Measurements from ENCODE around the gene RPS6KB2.
A peak's percentile ranks its signal among the peaks of the same experiment; 100 is the strongest.
"Not testable (repeated sequence)": the region's sequence is repeated elsewhere in the genome, so short reads cannot be mapped to it uniquely, and the experiment has no call there.

The RPS6KB2 gene

DNA sequence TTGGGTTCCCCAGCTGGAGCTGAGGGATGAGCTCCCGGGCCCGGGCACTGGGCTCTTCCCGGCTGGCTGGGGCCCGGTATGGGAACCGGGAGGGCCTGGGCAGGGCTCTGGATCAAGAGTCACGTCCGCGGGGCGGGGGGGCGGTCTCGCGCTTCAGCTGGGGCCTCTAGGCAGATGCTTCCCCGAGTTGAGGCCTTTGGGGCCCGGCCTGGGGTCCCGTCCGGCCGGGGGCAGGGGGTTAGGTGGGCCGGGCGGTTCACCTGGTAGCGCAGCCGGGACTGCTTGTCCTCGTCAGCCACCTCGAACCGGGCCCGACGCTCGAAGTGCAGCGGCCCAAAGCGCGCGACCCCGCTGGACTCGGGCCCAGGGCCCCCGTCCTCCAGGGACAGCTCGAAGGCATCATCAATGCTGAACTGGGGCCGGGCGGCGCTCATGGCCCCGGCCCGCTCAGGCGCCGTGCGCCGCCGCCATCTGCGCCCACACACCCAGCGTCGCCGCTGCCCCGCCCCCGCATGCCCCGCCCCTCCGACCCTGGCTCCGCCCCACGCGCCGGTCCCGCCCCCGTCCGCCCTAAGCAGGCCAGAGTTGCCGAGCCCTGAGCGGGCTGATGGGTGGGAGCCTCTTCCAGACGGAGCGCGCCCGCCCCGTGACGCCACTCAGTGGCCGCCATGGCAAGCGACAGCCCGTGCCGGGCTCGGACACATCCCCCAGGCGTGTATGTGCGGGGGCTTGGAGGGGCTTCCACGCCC lies 40.6 kb downstream of the RPS6KB2 start, which contains the start of gene TMEM134:
Gene TMEM134, minus strand, starts transcription at position 493 of the 749 bp plus-strand sequence. Its CDS starts 59 bp downstream, at position 434.
- peak; percentile 68 for DNase-seq

DNA sequence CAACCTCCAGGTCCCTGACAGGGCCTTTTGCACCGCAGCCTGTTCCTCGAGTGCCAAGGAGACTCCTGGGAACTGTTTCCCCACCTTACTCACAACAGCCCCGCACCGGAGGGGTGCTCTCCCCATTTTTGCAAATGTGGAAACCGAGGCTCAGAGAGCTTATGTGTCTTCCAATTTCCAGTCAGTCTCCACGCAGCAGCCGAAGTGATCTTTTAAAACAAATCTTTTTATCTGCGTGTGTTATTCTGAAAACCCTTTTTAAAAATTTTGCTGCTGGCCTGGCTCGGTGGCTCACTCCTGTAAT lies 41.2 kb downstream of the RPS6KB2 start:
- DNase-seq = no peak

DNA sequence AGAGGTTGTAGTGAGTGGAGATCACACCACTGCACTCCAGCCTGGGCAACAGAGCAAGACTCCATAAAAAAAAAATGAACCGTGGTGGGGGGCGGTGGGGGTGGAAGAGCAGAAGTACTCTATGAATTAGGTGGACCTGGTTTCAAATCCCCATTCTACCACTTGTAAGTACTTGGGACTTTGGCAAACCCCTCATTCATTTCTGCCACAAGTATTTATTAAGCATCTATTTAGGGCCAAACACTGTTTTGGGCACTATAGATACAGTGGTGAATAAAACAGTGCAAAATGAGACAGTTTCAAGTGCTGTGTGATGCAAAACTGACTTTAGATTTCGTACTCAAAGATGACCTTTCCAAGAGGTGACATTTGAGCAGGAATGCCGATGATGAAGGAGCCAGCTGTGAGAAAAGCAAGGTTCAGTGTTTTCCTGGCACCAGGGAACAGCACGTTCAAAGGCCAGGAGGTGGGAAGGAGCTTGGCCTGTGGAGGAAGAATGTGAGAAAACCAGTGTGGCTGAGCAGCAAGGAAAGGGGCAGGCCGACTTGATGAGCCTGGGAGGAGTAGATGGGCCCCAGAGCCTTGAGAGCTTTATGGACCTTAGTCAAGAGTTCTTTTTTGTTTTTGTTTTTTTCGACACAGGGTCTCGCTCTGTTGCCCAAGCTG lies 42.2 kb downstream of the RPS6KB2 start:
- DNase-seq = no peak

DNA sequence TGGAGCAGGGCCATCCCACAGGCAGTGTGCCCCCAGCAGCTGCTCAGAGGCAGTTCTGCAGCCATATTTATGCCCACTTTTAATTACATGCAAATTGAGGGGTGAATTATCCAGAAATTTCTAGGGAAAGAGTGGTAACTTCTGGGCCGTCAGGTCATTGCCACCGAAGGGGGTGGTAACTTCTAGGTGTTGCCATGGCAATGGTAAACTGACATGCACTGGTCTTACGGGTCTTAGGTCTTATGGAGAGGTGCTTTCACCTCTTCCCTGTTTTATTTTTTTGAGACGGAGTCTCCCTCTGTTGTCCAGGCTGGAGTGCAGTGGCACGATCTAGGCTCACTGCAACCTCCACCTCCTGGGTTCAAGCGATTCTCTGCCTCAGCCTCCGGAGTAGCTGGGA lies 44.6 kb downstream of the RPS6KB2 start:
- no peak for DNase-seq

DNA sequence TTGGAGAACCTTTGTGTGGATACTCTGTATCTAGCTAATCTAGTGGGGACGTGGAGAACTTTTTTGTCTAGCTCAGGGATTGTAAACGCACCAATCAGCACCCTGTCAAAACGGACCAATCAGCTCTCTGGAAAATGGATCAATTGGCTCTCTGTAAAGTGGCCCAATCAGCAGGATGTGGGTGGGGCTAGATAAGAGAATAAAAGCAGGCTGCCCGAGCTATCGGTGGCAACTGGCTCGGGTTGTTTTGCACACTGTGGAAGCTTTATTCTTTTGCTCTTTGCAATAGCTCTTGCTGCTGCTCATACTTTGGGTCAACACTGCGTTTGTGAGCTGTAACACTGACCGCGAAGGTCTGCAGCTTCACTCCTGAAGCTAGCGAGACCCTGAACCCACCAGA lies 48.4 kb downstream of the RPS6KB2 start:
- DNase-seq = not testable (repeated sequence)

DNA sequence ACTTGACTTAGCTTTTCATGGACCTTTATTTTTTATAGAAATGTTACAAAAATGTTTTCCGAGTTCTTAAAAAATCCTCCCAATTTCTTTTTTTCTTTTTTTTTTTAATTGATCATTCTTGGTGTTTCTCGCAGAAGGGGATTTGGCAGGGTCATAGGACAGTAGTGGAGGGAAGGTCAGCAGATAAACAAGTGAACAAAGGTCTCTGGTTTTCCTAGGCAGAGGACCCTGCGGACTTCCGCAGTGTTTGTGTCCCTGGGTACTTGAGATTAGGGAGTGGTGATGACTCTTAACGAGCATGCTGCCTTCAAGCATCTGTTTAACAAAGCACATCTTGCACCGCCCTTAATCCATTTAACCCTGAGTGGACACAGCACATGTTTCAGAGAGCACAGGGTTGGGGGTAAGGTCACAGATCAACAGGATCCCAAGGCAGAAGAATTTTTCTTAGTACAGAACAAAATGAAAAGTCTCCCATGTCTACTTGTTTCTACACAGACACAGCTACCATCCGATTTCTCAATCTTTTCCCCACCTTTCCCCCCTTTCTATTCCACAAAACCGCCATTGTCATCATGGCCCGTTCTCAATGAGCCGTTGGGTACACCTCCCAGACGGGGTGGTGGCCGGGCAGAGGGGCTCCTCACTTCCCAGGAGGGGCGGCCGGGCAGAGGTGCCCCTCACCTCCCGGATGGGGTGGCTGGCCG lies 49.2 kb downstream of the RPS6KB2 start:
- DNase-seq = not testable (repeated sequence)

DNA sequence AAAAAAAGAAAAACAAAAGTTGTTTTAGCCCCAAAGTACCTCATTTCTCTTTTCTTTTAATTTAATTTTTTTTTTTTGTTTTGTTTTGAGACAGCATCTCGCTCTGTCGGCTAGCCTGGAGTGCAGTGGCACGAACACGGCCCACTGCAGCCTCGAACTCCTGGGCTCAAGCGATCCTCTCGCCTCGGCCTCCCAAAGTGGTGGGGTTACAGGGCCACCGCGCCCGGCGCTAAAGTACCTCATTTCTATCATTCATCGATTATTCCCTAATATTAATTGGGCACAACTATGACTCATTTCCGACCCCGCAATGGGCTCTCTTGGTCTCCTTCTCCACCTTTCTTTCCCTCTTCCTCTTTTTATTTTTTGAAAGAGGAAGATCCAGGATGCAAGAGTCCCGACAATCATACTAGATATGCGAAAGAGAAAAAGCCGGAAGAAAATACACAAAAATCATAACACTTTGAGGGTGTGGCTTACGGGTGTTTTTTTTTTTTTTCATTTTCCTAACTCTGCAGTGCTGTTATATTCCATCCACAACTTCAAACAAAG lies 54.1 kb downstream of the RPS6KB2 start:
- DNase-seq = no peak

DNA sequence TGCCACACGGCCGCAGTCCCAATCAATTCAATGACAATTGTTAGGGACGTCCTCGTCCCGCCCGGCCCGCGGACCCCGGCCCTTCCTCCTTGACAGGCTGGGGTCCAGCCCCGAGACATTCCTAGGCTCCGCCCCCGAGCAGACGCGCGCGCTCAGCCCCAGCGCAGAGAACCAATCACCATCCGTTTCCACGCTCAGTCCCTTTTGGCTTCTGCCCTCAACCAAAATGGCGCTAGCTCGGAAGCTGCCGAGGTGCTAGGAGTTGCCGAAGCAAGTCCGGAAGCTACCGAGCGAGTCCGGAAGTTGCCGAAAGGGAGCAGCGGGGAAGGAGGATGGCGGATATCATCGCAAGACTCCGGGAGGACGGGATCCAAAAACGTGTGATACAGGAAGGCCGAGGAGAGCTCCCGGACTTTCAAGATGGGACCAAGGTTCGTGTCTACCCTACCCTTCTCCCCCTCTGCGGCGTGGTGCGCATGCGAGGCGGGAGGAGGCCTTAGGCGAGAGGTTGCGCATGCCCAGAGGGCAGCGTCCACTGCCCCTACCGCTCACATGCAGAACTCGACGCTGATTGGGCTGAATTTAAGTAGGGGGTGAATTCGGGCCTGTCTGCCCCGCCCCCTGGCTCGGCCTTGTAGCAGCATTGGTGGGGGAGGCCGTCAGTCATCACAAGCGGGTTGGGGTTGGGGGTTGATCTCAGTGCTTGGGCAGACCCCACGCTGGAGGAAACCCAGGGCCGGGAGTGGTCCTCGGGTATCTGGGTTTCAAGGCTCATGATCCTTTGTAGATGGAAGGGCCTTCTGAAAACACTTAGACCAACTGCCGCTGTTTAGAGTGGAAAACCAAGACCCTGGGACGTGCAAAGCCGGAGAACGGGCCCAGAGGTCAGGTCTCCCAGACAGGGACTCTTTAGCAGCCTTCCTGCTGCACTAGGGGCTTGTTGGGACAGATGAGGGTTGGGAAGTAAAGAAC lies 54.8 kb downstream of the RPS6KB2 start, which contains the start of gene AIP:
Gene AIP, plus strand, starts transcription at position 200 of the 972 bp plus-strand sequence. Its CDS starts 133 bp downstream, at position 333.
- peak; percentile 98 for DNase-seq

DNA sequence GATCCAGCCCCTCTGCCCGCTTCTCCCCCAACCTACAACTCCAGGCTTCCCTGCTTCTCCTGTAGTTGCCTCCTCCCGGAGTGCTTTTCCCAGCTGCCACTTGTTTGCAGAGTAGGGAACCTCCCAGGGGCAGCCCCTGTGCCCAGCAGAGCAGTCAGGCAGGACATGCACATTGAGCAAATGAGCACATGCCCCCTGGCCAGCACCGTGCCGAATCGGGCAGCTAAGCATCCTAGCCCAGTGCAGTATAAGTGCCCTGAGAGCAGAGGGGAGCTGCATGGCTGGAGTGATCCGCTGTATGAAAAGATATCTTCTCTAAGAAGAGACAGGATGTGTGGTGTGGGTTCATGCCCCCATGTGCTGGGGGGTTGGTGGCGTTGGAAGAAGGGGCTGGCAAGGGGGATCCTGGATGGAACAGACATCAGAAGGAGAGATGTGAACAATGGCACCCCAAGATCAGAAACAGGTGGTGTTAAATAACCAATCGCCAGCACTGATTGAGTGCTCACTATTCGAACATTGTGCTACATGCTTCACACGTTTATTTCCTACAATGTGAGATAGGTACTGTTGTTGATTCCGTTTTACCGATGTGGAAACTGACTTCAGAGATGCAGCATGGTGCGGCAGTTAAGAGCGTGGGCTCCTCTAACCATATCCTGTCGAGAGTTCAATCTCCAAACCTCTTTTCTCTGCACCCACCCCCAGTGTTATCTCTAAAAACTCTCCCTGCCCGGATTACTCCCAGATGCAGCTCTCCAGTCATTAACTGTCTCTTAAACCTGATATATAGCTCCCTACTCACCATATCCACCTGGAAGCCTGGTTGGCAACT lies 55.8 kb downstream of the RPS6KB2 start:
- DNase-seq = no peak

DNA sequence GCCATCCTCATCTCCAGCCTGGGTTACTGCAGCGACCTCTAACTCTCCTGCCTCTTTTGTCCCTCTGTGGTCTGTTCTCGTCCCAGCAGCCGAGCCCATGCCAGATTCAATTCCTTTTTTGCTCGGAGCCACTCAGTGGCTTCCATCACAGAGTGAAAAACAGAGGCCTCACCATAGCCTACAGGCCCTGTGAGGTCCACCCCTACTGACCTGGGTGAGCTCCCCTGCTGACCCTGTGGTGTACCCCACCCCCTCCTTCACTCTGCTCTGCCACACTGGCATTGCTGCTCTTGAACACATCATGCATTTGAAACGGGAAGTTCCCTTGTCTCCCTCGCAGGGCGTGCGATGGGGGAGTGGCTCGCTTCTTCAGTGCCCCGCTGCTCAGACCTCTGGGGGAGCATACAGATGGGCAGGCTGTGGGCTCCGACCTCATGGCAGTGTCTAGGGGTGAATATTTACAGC lies 56.6 kb downstream of the RPS6KB2 start:
- no peak for DNase-seq
